Body of pancreas (tissue), 4 donors: ENCODE results near the gene MBD3.

Experiments used
- POLR2A ChIP-seq, 3 donors: fragments of 450-650 bp; IDR thresholded peaks; one replicate each; pipeline ENCODE4 v1.6.1; 2016; ENCODE audit warnings: antibody characterized with exemption in 3 of 3, mild to moderate bottlenecking in 2 of 3
- TF ChIP-seq, protein P1 (sequence below), 7 experiments: fragments of 450-650 bp in 4 of 7; fragments of 200-600 bp in 3 of 7; sonication (generic) in 3 of 7; IDR thresholded peaks; one replicate each; pipeline ENCODE4 v1.5.1; 2016 to 2019; ENCODE audit warnings: antibody characterized with exemption in 7 of 7

DNA sequence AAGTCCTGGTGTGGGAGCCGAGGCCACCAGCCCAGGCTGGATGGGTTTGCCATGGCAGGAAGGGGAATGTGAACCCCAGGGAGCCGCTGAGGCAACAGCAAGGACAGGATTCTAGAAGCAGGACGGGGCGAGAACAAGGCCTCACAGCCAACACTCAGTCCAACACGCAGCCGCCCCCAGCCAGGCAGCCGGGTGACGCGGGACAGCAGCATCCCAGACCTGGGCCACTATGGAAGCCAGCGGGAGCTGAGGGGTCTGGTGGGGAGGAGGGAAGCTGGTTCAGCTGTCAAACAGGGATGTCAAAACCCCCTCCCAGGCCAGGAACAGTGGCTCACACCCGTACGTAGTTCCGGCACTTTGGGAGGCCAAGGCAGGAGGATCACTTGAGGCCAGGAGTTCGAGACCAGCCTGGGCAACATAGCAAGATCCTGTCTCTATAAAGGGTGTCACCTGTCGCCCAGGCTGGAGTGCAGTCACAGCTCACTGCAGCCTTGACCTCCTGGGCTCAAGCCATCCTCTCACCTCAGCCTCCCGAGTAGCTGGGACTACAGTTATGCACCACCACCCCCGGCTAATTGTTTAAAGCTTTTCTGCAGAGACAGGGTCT lies 31.3 kb downstream of the MBD3 start:
- TF ChIP-seq, protein P1, sequence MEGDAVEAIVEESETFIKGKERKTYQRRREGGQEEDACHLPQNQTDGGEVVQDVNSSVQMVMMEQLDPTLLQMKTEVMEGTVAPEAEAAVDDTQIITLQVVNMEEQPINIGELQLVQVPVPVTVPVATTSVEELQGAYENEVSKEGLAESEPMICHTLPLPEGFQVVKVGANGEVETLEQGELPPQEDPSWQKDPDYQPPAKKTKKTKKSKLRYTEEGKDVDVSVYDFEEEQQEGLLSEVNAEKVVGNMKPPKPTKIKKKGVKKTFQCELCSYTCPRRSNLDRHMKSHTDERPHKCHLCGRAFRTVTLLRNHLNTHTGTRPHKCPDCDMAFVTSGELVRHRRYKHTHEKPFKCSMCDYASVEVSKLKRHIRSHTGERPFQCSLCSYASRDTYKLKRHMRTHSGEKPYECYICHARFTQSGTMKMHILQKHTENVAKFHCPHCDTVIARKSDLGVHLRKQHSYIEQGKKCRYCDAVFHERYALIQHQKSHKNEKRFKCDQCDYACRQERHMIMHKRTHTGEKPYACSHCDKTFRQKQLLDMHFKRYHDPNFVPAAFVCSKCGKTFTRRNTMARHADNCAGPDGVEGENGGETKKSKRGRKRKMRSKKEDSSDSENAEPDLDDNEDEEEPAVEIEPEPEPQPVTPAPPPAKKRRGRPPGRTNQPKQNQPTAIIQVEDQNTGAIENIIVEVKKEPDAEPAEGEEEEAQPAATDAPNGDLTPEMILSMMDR (IDR thresholded peaks at IDR 0.05): no peak
- no peak for TF ChIP-seq POLR2A (IDR thresholded peaks at IDR 0.05)
